Tibial nerve (tissue), 4 donors: ENCODE data around the gene NINJ2. TPM values are rescaled to one million over a fixed set of nuclear protein-coding genes. Genes with fewer than 3 reads are reported as not detected.
A peak's percentile ranks its signal among the peaks of the same experiment; 100 is the strongest.

Experiments used
- DNase-seq, 2 donors: peaks; one replicate each; pipeline ENCODE4 v3.0.0-alpha.2; 2019; ENCODE audit warnings: low spot score in 2 of 2
- H3K27ac ChIP-seq, 4 donors: fragments of 200-600 bp; sonication (generic) in 3 of 4; one replicate each; pipeline ENCODE4 v1.5.1; 2017 to 2019; ENCODE audit warnings: mild to moderate bottlenecking in 1 of 4
- H3K27me3 ChIP-seq, 2 donors: fragments of 200-600 bp; sonication (generic) in 1 of 2; one replicate each; pipeline versions ENCODE4 v1.5.1 to v1.6.0; 2017 to 2019
- H3K36me3 ChIP-seq, 3 donors: fragments of 200-600 bp; sonication (generic); one replicate each; pipeline ENCODE4 v1.5.1; 2018 to 2019
- H3K4me1 ChIP-seq, 4 donors: fragments of 200-600 bp; sonication (generic) in 3 of 4; one replicate each; pipeline ENCODE4 v1.5.1; 2017 to 2019
- H3K4me3 ChIP-seq, 4 donors: fragments of 200-600 bp; sonication (generic) in 3 of 4; one replicate each; pipeline ENCODE4 v1.5.1; 2017 to 2019; ENCODE audit warnings: mild to moderate bottlenecking in 1 of 4, moderate library complexity in 1 of 4
- H3K9me3 ChIP-seq, 4 donors: fragments of 200-600 bp; sonication (generic) in 3 of 4; one replicate each; pipeline ENCODE4 v1.5.1; 2017 to 2019
- EP300 ChIP-seq, 2 donors: sonication (generic); formaldehyde crosslinking; IDR thresholded peaks; one replicate each; pipeline ENCODE4 v1.6.1; 2017; ENCODE audit warnings: antibody characterized with exemption in 2 of 2, mild to moderate bottlenecking in 1 of 2
- POLR2A ChIP-seq, 2 donors: fragments of 450-650 bp; IDR thresholded peaks; one replicate each; pipeline ENCODE4 v1.6.1; 2017; ENCODE audit warnings: antibody characterized with exemption in 2 of 2, mild to moderate bottlenecking in 2 of 2, moderate library complexity in 2 of 2
- WGBS, 2 donors: methylation state at CpG; one replicate each; pipeline ENCODE4 v1.1.5; 2018; 5-methylcytosine and 5-hydroxymethylcytosine counted together
- total RNA-seq, 4 donors: library from RNA; depleted of rRNA; stranded (reverse); fragments of >200 nt; gene quantifications; one replicate each; pipeline ENCODE4 v1.1.0, GENCODE V29; 2016
- TF ChIP-seq, protein P1 (sequence below), 5 experiments: fragments of 200-600 bp in 3 of 5; fragments of 450-650 bp in 2 of 5; sonication (generic) in 3 of 5; IDR thresholded peaks; one replicate each; pipeline ENCODE4 v1.5.1; 2016 to 2019; ENCODE audit warnings: antibody characterized with exemption in 5 of 5, mild to moderate bottlenecking in 3 of 5, moderate library complexity in 2 of 5

The NINJ2 gene
- total RNA-seq, 4 donors from 2014 or later = 8.4 to 17.7 (median 12.6) TPM

- 36 to 59% methylated on average over 14 of the region's 14 CpGs for WGBS, 2 donors
- TF ChIP-seq EP300 (IDR thresholded peaks at IDR 0.05) (peak in 1 of 2 donors; percentile 52), POLR2A (IDR thresholded peaks at IDR 0.05) (no peak)
- TF ChIP-seq, protein P1, sequence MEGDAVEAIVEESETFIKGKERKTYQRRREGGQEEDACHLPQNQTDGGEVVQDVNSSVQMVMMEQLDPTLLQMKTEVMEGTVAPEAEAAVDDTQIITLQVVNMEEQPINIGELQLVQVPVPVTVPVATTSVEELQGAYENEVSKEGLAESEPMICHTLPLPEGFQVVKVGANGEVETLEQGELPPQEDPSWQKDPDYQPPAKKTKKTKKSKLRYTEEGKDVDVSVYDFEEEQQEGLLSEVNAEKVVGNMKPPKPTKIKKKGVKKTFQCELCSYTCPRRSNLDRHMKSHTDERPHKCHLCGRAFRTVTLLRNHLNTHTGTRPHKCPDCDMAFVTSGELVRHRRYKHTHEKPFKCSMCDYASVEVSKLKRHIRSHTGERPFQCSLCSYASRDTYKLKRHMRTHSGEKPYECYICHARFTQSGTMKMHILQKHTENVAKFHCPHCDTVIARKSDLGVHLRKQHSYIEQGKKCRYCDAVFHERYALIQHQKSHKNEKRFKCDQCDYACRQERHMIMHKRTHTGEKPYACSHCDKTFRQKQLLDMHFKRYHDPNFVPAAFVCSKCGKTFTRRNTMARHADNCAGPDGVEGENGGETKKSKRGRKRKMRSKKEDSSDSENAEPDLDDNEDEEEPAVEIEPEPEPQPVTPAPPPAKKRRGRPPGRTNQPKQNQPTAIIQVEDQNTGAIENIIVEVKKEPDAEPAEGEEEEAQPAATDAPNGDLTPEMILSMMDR (IDR thresholded peaks at IDR 0.05) = no peak
- H3K36me3 ChIP-seq = no peaks in the 10 kb centered on the region
- peaks cover 0 to 14% (median 0%) of the 10 kb centered on the region in 4 donors for H3K4me1 ChIP-seq
- peak overlapping the region in 2 of 4 donors; percentile 43 to 67 for H3K27ac ChIP-seq
- H3K9me3 ChIP-seq = no peaks in the 10 kb centered on the region
- DNase-seq = peak in 1 of 2 donors; percentile 22
- no peaks in the 10 kb centered on the region for H3K27me3 ChIP-seq
- no peak overlapping the region for H3K4me3 ChIP-seq
Observed at GRCh38 chr12:617304-617915, 45.8 kb downstream of the NINJ2 start.

DNA sequence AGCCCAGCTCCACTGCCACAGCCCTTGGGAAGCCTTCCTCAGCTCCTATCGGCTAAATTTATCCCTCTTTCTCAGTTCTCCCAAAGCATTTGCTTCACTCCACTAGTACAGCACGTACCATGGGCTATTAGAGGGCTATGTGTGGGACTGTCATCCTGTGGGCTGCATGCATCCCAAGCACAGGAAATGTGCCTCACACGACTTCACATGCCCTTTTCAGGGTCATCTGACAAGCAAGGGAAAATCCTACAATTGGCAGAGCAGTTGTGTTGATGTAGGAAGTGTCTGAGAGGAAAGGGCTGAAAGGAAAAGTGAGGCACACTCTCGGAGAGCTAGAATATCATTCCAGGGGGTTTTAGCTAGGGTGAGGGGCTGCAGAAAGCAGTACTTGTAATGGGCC lies 47.6 kb downstream of the NINJ2 start:
- no peak for TF ChIP-seq POLR2A (IDR thresholded peaks at IDR 0.05)
- TF ChIP-seq EP300 (IDR thresholded peaks at IDR 0.05) = peak in 1 of 2 donors; percentile 68
- 63 to 65% methylated on average over 4 of the region's 4 CpGs for WGBS, 2 donors
- H3K27ac ChIP-seq = peak overlapping the region in 2 of 4 donors; percentile 43 to 67
- no peaks in the 10 kb centered on the region for H3K27me3 ChIP-seq
- H3K9me3 ChIP-seq = no peaks in the 10 kb centered on the region
- peaks cover 0 to 14% (median 0%) of the 10 kb centered on the region in 4 donors for H3K4me1 ChIP-seq
- H3K4me3 ChIP-seq = no peak overlapping the region
- no peak for DNase-seq
- no peaks in the 10 kb centered on the region for H3K36me3 ChIP-seq

DNA sequence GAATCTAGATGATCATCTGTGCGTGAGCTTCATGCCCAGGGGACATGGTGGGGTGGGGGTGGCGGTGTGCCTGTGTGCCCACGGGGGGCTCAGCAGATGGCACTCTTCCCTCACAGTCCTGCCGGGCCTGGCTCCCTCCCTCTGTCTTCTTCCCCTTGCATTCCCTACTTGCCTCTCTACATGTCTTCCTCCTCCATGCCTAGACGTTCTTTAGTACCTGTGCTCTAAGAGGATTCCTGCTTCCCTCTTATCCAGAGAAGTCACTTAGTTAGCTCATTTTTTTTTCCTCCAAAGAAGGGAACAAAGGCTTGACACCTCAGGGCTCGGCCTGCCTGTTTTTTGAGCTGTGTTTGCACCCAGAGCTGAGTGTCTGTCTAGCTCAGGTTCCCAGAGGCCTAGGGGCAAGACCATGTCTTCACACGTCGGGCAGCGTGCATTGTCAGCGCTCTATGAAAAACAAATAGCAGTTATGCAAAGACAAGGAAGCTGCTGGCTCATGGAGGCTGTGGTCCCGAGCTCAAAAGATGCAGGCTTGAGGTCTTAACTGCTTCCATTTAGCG lies 48.8 kb downstream of the NINJ2 start:
- no peak for DNase-seq
- H3K27ac ChIP-seq = no peak overlapping the region
- 62 to 79% methylated on average over 12 of the region's 12 CpGs for WGBS, 2 donors

DNA sequence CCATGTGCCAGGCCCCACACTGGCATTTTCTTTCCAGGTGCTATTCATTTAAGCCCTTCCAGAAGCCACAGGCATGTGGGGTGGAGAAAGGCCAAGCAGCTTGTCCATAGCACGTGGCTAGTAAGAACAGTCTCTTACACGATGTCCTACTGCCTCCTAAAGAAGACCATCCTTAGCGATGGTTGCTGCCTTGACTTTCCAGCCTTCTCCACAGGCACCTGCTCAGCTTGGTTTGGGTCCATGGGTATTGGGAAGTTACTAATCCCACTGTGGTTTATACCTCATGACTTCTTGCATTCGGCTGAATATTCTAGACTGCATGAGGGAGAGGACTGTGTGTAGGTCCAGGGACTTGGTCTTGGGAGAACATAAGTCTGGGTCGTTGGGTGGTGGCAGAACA lies 49.2 kb downstream of the NINJ2 start:
- TF ChIP-seq, protein P1 (IDR thresholded peaks at IDR 0.05) = no peak
- TF ChIP-seq EP300 (IDR thresholded peaks at IDR 0.05) = no peak
- TF ChIP-seq POLR2A (IDR thresholded peaks at IDR 0.05) = no peak
- Histone ChIP-seq H3K4me3 (no peak overlapping the region), H3K36me3 (no peaks in the 10 kb centered on the region), H3K9me3 (no peaks in the 10 kb centered on the region), H3K27ac (no peak overlapping the region), H3K27me3 (no peaks in the 10 kb centered on the region), H3K4me1 (peaks cover 0 to 14% (median 3%) of the 10 kb centered on the region in 4 donors)
- DNase-seq = no peak
- WGBS, 2 donors = 70 to 84% methylated on average over 5 of the region's 5 CpGs

More for the DNA sequence above, 48.8 kb downstream of the NINJ2 start:
- H3K9me3 ChIP-seq = no peaks in the 10 kb centered on the region
- H3K27me3 ChIP-seq = no peaks in the 10 kb centered on the region
- peaks cover 0 to 14% (median 3%) of the 10 kb centered on the region in 4 donors for H3K4me1 ChIP-seq
- TF ChIP-seq EP300 (IDR thresholded peaks at IDR 0.05) = no peak
- TF ChIP-seq, protein P1 (IDR thresholded peaks at IDR 0.05) = peak; percentile 7 to 29 (median 16)
- no peaks in the 10 kb centered on the region for H3K36me3 ChIP-seq
- H3K4me3 ChIP-seq = no peak overlapping the region

GRCh38 chr12:612886-613285 lies 50.4 kb downstream of the NINJ2 start:
- H3K4me1 ChIP-seq = peaks cover 0 to 21% (median 3%) of the 10 kb centered on the region in 4 donors
- WGBS, 2 donors = 90 to 92% methylated on average over 4 of the region's 4 CpGs
- no peaks in the 10 kb centered on the region for H3K9me3 ChIP-seq
- H3K36me3 ChIP-seq = no peaks in the 10 kb centered on the region
- no peak overlapping the region for H3K4me3 ChIP-seq
- H3K27me3 ChIP-seq = no peaks in the 10 kb centered on the region
- TF ChIP-seq, protein P1 (IDR thresholded peaks at IDR 0.05) = no peak
- no peak for TF ChIP-seq POLR2A (IDR thresholded peaks at IDR 0.05)
- TF ChIP-seq EP300 (IDR thresholded peaks at IDR 0.05) = no peak
- no peak for DNase-seq
- no peak overlapping the region for H3K27ac ChIP-seq
